Stimulated activated CD4-positive, alpha-beta T cell treated with anti-CD3 and anti-CD28 coated beads, Interleukin-15, amount 100 ng/mL, for 24 hours (primary cell): ENCODE results near the gene SGSM2.

Experiments used
- DNase-seq: peaks from one replicate; pipeline ENCODE4 v3.0.0-alpha.2; 2020

The SGSM2 gene

GRCh38 chr17:2427215-2427614, 89.9 kb downstream of the SGSM2 start:
- DNase-seq, result no peak

GRCh38 chr17:2427910-2428309, 90.6 kb downstream of the SGSM2 start:
- no peak for DNase-seq
